Hematopoietic multipotent progenitor cell treated with erythropoietin and hydrocortisone succinate and interleukin-3 and kit ligand, for 17 days (in vitro differentiated cells): Measurements from ENCODE around the gene ZNF723.
"Not testable (repeated sequence)": the region's sequence is repeated elsewhere in the genome, so short reads cannot be mapped to it uniquely, and the experiment has no call there.

Source experiments
- DNase-seq: peaks from one replicate; pipeline ENCODE4 v3.0.0-alpha.2; 2015; ENCODE audit warnings: low spot score

Gene ZNF723

DNA sequence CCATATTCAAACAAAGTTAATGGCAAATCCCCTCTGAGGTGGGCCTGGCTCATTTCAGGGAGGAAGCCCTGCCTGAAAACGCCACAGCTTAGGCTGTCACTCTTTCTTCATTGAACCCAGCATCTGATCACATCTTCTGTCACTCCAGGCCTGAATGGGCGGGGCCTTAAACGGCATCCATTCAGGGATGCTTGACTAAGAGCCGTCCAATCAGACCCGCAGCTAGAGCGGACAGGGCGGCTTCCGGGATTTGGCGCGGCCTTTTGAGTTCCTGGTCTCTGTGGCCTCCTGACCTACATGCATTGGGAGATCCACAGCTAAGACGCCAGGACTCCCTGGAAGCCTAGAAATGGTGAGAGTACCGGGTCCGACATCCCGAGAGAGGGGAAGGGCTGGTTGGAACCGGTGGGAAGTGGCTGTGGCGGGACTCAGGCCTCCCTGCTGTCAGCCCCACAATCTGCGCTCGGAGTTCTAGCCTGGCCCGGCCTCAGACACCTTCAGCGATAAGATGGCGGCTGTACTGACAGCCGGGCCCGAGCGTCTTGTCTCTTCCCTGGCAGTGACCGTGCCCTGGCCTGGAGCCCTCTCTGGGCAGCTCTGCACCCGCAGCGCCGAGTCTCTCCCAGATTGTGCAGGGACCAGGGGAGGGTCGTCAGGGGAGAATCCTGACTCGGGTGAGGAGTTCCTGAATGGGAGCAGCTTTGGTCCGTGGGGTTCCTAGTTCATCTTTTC lies at the start of gene ZNF723:
Gene ZNF723 (plus strand): TSS at position 261 of the 732 bp plus-strand sequence. CDS start 89 bp downstream, at position 350.
- no peak for DNase-seq

DNA sequence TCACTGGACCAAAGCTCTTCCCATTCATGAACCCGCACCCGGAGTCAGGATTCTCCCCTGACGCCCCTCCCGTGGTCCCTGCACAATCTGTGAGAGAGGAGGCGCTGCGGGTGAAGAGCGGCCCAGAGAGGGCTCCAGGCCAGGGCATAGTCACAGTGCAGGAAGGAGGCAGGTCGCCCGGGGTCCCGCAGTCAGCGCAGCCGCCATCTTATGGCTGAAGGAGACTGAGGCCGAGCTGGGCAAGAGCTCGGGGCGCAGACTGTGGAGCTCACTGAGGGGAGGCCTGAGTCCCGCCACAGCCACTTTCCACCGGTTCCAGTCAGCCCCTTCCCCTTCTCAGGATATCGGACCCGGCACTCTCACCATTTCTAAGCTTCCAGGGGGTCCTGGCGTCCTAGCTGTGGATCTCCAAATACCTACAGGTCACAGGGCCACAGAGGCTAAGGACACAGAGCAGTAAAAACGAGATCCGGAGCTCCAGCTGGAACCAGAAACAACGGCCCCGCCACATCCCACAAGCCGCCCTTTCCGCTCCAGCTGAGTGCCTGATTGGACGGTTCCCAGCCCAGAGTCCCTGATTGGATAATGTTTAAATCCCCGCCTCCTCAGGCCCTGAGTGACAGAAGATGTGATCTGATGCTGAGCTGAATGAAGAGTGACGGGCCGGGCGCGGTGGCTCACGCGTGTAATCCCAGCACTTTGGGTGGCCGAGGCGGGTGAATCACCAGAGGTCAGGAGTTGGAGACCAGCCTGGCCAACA lies 48.3 kb upstream of the ZNF723 start, which contains the start of gene ZNF99:
Gene ZNF99 (minus strand): TSS at position 501 of the 760 bp plus-strand sequence. CDS start 135 bp downstream, at position 366.
- no peak for DNase-seq

DNA sequence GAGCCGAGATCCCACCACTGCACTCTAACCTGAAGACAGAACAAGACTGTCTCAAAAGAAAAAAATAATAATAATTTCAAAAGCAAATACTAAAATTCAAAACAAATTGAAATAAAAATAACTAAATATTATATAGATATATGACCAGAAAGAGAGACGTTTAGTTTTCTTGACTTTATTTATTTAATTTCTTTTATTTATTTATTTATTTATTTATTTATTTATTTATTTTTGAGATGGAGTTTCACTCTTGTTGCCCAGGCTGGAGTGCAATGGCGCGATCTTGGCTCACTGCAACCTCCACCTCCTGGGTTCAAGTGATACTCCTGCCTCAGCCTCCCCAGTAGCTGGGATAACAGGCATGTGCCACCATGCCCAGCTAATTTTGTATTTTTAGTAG lies 39.2 kb upstream of the ZNF723 start:
- DNase-seq: not testable (repeated sequence)

DNA sequence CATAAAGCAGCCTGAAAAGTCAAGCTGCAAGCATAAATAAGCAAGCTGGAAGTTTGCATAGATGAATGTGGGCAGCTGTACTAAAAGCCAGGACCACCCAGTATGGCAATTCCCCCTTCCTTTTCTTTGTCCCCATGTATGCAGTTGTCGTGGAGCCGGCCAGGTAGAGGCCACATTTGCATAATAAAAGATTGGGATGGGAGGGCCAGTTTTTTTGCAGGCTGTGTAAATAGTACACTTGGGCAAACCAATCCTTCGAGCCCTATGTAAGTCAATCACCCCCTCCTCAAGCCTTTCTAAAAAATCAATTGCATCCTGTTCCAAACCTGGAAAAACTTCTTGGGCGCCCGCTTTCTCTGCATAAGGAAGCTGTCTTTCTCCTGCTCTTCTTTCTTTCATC lies 35.1 kb upstream of the ZNF723 start:
- no peak for DNase-seq

DNA sequence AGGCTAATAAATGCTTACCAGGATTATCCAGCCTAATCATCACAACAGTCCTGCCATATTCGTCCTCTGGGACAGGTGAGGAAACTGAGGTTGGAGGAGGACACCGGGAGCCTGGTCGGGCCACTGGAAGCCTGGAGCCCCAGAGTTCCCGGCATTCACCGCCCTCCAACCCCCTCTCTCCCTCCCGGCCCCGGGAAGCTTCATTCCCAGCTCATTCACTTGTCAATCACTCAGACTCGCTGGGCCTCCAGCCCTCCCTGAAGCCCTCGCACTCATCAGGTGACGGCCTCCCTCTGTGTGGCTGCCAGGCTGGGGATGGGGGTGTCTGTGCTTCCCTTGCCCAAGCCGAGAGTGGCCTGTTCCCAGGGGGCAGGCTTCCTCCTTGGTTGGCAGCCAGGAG lies 25.7 kb upstream of the ZNF723 start:
- DNase-seq: no peak

- DNase-seq: no peak
Measured at GRCh38 chr19:22807061-22807835, 24.8 kb upstream of the ZNF723 start.

GRCh38 chr19:22814124-22814523 lies 18.0 kb upstream of the ZNF723 start:
- no peak for DNase-seq

DNA sequence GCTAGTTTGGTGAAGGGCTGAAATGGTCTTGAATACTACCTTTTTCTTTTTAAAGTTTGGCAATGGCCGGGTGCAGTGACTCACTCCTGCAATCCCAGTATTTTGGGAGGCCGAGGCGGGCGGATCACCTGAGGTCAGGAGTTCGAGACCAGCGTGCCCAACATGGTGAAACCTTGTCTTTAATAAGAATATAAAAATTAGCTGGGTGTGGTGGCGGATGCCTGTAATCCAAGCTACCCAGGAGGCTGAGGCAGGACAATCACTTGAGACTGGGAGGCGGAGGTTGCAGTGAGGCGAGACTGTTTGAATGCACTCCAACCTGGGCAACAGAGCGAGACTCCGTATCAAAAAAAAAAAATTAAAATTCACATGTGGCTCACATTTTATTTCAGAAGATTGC lies 880 bp upstream of the ZNF723 start:
- DNase-seq: no peak

DNA sequence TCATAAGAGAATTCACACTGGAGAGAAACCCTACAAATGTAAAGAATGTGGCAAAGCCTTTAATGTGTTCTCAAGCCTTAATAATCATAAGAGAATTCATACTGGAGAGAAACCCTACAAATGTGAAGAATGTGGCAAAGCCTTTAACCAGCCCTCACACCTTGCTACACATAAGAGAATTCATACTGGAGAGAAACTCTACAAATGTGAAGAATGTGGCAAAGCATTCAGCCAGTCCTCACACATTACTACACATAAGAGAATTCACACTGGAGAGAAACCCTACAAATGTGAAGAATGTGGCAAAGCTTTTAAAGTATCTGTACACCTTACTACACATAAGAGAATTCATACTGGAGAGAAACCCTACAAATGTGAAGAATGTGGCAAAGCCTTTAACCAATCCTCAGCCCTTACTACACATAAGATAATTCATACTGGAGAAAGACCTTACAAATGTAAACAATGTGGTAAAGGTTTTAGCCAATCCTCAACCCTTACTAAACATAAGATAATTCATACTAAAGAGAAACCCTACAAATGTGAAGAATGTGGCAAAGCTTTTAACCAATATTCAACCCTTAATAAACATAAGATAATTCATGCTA lies 25.7 kb downstream of the ZNF723 start:
- DNase-seq: not testable (repeated sequence)

DNA sequence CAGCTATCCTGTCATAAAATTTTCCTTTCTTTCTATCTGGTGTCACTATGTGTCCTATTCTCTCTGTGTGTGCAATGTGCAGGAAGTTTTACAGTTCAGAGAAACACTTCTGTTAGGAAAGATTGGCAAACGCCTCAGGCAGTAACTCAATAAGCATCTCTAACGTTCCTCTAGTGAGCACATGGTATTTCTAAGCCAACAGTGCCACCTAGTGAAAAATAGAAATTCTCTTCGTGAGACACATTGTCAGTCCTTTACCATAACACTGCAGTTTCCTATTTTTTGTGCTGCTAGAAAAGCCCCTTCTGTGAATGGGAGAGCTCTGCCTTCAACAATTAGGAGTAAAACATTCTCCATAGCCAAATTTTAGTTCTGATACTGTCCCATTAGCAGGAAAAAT lies 50.7 kb downstream of the ZNF723 start:
- no peak for DNase-seq

DNA sequence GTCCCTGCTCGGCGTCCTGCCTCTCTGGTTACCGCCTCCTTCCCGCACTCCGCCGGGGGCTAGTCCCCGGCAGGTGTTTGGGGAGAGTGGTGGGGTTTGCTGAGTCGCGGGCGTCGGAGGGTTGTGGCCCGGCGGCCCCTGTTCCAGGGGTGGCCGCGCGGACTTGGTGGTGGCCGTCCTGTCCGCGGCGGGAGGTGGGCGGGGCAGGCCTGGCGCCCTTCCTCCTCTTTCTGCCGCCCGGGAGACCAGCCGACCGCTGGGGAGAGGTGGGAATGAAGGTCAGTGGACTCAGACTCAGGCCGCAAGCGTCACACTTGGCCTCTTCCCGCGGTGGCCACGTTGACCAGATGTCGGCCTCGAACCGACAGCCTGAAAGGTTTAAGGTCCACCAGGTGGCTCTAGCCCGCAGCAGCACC lies 61.8 kb downstream of the ZNF723 start:
- DNase-seq: no peak

GRCh38 chr19:22901431-22902130 lies 69.5 kb downstream of the ZNF723 start:
- no peak for DNase-seq
